Measurements from ENCODE around the gene DCX. TPM values are rescaled to one million over a fixed set of nuclear protein-coding genes. Genes with fewer than 3 reads are reported as not detected.
"Not testable (repeated sequence)": the region's sequence is repeated elsewhere in the genome, so short reads cannot be mapped to it uniquely, and the experiment has no call there.

DCX gene
- total RNA-seq, 1 donor from 2014 or later: not detected

DNA sequence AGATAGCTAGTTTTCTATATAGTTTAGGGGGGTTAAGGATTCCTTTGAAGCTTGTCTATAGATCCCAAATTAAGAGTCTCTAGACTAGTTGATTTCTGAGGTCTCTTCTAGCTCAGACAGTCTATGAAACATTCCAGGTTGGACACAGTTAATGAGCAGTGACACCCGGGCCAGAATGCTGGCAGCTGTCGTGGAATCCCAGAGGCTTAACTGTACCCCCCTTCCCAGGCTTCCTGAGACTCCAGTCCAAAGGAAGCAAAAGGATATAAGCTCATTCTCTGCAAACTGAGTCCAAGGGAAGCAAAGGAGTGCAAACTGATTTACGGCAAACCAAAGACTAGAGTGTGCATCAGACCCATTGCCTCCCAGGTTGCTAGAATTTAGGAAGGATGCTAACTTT lies 62.9 kb downstream of the DCX start:
- Histone ChIP-seq H3K4me1 (peaks cover 0 to 2% of the 10 kb centered on the region in 2 donors), H3K36me3 (no peaks in the 10 kb centered on the region), H3K27ac (no peak overlapping the region), H3K4me3 (no peak overlapping the region), H3K27me3 (no peaks in the 10 kb centered on the region), H3K9me3 (no peaks in the 10 kb centered on the region)
- intact Hi-C loops (cut with DNase I): no loop called here
- no peak for DNase-seq (ENCODE audit: low spot score in 2 of 2)
- TF ChIP-seq, protein P1, sequence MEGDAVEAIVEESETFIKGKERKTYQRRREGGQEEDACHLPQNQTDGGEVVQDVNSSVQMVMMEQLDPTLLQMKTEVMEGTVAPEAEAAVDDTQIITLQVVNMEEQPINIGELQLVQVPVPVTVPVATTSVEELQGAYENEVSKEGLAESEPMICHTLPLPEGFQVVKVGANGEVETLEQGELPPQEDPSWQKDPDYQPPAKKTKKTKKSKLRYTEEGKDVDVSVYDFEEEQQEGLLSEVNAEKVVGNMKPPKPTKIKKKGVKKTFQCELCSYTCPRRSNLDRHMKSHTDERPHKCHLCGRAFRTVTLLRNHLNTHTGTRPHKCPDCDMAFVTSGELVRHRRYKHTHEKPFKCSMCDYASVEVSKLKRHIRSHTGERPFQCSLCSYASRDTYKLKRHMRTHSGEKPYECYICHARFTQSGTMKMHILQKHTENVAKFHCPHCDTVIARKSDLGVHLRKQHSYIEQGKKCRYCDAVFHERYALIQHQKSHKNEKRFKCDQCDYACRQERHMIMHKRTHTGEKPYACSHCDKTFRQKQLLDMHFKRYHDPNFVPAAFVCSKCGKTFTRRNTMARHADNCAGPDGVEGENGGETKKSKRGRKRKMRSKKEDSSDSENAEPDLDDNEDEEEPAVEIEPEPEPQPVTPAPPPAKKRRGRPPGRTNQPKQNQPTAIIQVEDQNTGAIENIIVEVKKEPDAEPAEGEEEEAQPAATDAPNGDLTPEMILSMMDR (IDR thresholded peaks at IDR 0.05): no peak

DNA sequence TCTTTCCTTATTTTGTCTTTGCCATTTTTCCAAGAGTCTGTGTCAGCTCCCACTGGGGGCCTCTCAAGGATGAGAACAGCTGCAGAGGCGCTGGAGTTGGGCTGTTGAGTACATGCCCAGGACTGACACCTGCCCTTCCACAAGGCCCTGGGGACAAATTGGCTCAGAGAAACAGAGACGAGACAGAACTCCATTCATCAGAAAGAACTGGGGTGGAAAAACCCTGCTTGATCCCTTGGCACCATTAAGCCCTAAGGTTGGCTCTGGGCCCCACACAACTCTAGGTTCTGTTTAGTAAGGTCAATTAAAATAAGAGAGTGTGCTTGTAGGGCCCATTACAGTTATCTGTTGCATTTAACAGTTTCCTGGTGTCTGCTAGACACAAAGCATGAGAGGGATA lies 63.6 kb downstream of the DCX start:
- DNase-seq (ENCODE audit: low spot score in 2 of 2): no peak
- TF ChIP-seq, protein P1 (IDR thresholded peaks at IDR 0.05): no peak
- H3K27me3 ChIP-seq: no peaks in the 10 kb centered on the region

DNA sequence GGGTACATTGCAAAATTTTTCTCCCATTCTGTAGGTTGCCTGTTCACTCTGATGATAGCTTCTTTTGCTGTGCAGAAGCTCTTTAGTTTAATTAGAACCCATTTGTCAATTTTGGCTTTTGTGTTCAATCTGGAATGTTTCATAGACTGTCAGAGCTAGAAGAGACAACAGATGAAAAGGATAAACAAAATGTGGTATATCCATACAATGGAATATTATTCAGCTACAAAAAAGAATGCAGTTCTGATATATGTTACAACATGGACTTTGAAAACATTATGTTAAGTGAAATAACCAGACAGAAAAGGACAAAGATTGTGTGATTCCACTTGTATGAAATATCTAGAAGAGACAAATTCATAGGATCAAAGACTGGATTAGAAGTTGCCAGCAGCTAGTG lies 65.8 kb downstream of the DCX start:
- H3K27me3 ChIP-seq; intact Hi-C loops (cut with DNase I); H3K36me3 ChIP-seq; H3K4me3 ChIP-seq; H3K4me1 ChIP-seq; H3K27ac ChIP-seq; H3K9me3 ChIP-seq; DNase-seq (ENCODE audit: low spot score in 2 of 2): not testable (repeated sequence)

More for the DNA sequence above, 63.6 kb downstream of the DCX start:
- H3K9me3 ChIP-seq: no peaks in the 10 kb centered on the region
- H3K36me3 ChIP-seq: no peaks in the 10 kb centered on the region
- intact Hi-C loops (cut with DNase I): no loop called here
- no peak overlapping the region for H3K27ac ChIP-seq
- H3K4me1 ChIP-seq: peaks cover 0 to 2% of the 10 kb centered on the region in 2 donors
- no peak overlapping the region for H3K4me3 ChIP-seq

DNA sequence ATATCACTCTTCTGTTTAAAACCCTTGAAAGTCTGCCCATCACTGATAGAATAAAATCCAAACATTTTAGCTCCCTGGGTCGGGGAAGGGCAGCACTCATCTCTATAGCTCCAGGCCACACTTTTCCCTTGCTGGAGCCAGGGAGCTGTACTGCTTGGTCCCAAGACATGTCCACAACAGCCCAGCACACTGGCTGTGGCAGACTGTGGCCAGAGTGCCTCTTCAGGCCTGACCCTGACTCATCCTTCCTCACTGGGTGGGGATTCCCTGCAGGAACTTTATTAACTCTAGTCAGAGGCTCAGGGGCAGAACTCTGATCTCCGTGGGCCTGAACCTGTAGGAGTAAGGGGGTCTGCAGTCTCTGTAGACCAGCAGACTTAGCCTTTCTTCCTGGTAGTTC lies 71.9 kb downstream of the DCX start:
- H3K36me3 ChIP-seq: no peaks in the 10 kb centered on the region
- H3K4me1 ChIP-seq: no peaks in the 10 kb centered on the region
- no peaks in the 10 kb centered on the region for H3K9me3 ChIP-seq
- TF ChIP-seq, protein P1 (IDR thresholded peaks at IDR 0.05): no peak
- H3K27me3 ChIP-seq: no peaks in the 10 kb centered on the region
- no peak overlapping the region for H3K27ac ChIP-seq
- no peak for DNase-seq (ENCODE audit: low spot score in 2 of 2)
- no peak overlapping the region for H3K4me3 ChIP-seq
- intact Hi-C loops (cut with DNase I): no loop called here

DNA sequence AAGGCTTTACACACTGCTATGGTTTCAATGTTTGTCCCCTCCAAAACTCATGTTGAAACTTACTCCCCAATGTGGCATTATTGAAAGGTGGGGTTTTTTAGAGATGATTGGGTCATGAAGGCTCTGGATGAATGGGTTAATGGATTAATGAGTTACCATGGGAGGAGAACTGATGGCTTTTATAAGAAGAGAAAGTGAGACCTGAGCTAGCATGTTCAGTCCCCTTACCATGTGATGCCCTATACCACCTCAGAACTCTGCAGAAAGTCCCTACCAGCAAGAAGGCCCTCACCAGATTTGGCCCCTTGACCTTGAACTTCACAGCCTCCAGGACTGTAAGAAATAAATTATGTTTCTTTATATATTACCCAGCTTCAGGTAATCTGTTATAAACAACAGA lies 72.8 kb downstream of the DCX start:
- no peaks in the 10 kb centered on the region for H3K27me3 ChIP-seq
- H3K4me3 ChIP-seq: no peak overlapping the region
- no peak for DNase-seq (ENCODE audit: low spot score in 2 of 2)
- H3K27ac ChIP-seq: no peak overlapping the region
- no peaks in the 10 kb centered on the region for H3K36me3 ChIP-seq
- H3K9me3 ChIP-seq: no peaks in the 10 kb centered on the region
- intact Hi-C loops (cut with DNase I): no loop called here
- no peaks in the 10 kb centered on the region for H3K4me1 ChIP-seq
- TF ChIP-seq, protein P1 (IDR thresholded peaks at IDR 0.05): no peak

DNA sequence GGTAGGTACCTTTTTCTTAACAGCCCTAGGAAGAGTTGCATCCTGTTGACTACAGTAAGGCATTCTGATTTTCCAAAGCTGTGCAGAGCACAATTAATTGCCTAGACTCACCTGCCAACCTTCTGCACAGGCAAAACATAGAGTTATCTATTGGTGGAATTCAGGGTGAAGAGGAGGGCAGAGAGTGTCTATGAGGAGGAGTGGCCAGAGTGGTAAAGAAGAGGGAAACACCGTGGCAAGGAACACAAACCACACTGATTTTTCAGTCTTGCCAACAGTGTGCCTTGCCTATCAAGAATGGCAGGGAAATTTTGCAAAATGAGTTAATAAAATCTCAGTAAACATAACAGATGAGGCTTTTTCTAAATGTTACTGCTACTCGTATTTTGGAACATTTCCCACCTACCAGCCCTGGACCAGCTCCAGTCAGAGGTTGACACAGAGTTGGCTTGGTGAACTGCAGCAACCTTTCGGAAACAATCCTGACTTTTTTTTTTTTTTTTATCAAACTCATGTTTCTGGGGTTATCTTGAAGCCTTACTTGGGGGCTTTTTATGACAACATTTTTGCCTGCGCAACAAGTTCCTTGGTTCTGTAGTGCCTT lies 73.8 kb downstream of the DCX start:
- TF ChIP-seq, protein P1 (IDR thresholded peaks at IDR 0.05): no peak
- no peaks in the 10 kb centered on the region for H3K36me3 ChIP-seq
- no peaks in the 10 kb centered on the region for H3K9me3 ChIP-seq
- no peaks in the 10 kb centered on the region for H3K27me3 ChIP-seq
- intact Hi-C loops (cut with DNase I): no loop called here
- no peak for DNase-seq (ENCODE audit: low spot score in 2 of 2)
- H3K4me1 ChIP-seq: no peaks in the 10 kb centered on the region
- no peak overlapping the region for H3K27ac ChIP-seq
- no peak overlapping the region for H3K4me3 ChIP-seq
